K562 (cell line): ENCODE data around the gene TMEM14C. TPM values are rescaled to one million over a fixed set of nuclear protein-coding genes. Genes with fewer than 3 reads are reported as not detected.

Experiments used
- ATAC-seq: fragments of 200-7000 bp; cut with Tn5 transposase; 3 replicates; pipeline ENCODE4 v1.9.1; 2020; ENCODE audit warnings: moderate library complexity
- BruUV-seq: library from RNA; stranded (reverse); fragments of 400-500 nt; replicated peaks from 2 replicates; lab custom pipeline; 2021; lab: Mats Ljungman, UMichigan
- CTCF ChIA-PET: fragments of 300-600 bp; formaldehyde crosslinking; extraction: SDS; loops from one replicate; lab custom pipeline; 2021; ENCODE audit warnings: low intra/inter-chr PET ratio; lab: Yijun Ruan, JAX
- POLR2A ChIA-PET: fragments of 300-600, 350-650 bp; sonication (Branson Sonifier 250); formaldehyde crosslinking; extraction: SDS; loops from one replicate; lab custom pipeline; 2021; ENCODE audit warnings: antibody characterized with exemption, inconsistent platforms; lab: Yijun Ruan, JAX
- DNase-seq, 4 experiments: peaks; one replicate each; pipeline versions ENCODE4 v3.0.0 to v3.0.0-alpha.2; 2011 to 2018; ENCODE audit warnings: low spot score in 3 of 4, mixed read lengths in 3 of 4; ENCODE audit errors: extremely low read depth in 1 of 4
- FAIRE-seq: peaks from 2 replicates; lab custom pipeline; 2011; peaks lifted over from hg19 to GRCh38; lab: Jason Lieb, UNC
- H2AFZ ChIP-seq: 2 replicates; pipeline ENCODE4 v1.6.0; 2011; ENCODE audit warnings: low read depth, low read length, control low read depth, inconsistent platforms
- H3K27ac ChIP-seq: fragments of 200-600 bp; 3 replicates; pipeline ENCODE4 v1.8.0; 2011; ENCODE audit warnings: low read depth, mild to moderate bottlenecking, control low read depth, inconsistent platforms, low read length, moderate library complexity, mixed read lengths; ENCODE audit errors: extremely low read depth
- H3K27me3 ChIP-seq, 2 experiments: fragments of 300-600 bp in 1 of 2; 2 replicates in 1 of 2; 3 replicates in 1 of 2; pipeline versions ENCODE4 v1.6.0 to v1.8.0; 2011; ENCODE audit warnings: inconsistent platforms in 2 of 2, low read length in 2 of 2, mild to moderate bottlenecking in 1 of 2, mixed read lengths in 1 of 2, moderate library complexity in 1 of 2; ENCODE audit not compliant: control insufficient read depth in 2 of 2, insufficient read depth in 2 of 2
- H3K36me3 ChIP-seq: fragments of 300-600 bp; 3 replicates; pipeline ENCODE4 v1.8.0; 2011; ENCODE audit warnings: mild to moderate bottlenecking, low read length, inconsistent platforms; ENCODE audit not compliant: control insufficient read depth, insufficient read depth
- H3K4me1 ChIP-seq, 2 experiments: fragments of 200-600 bp in 1 of 2; replicated peaks in 1 of 2; 2 replicates in 1 of 2; 3 replicates in 1 of 2; pipeline versions ENCODE4 v1.5.1 to v1.8.0; 2011; ENCODE audit warnings: inconsistent platforms in 2 of 2, low read length in 2 of 2, mild to moderate bottlenecking in 1 of 2, mixed read lengths in 1 of 2, moderate library complexity in 1 of 2; ENCODE audit not compliant: control insufficient read depth in 2 of 2, insufficient read depth in 2 of 2
- H3K4me2 ChIP-seq: 2 replicates; pipeline ENCODE4 v1.6.1; 2011; ENCODE audit warnings: low read length, control low read depth, inconsistent platforms, mixed read lengths; ENCODE audit not compliant: insufficient read depth
- H3K4me3 ChIP-seq: fragments of 200-600 bp; sonication (generic), shearing (Covaris generic); 2 replicates; pipeline ENCODE4 v1.5.1; 2016; ENCODE audit warnings: control low read depth, inconsistent platforms
- H3K79me2 ChIP-seq: fragments of 200-600 bp; 3 replicates; pipeline ENCODE4 v1.8.0; 2011; ENCODE audit warnings: low read length, inconsistent platforms; ENCODE audit not compliant: control insufficient read depth, insufficient read depth
- H3K9ac ChIP-seq, 2 experiments: 2 replicates each; pipeline versions ENCODE4 v1.6.0 to v1.6.1; 2011; ENCODE audit warnings: low read depth in 2 of 2, low read length in 2 of 2, control low read depth in 1 of 2, inconsistent platforms in 1 of 2, mild to moderate bottlenecking in 1 of 2, mixed read lengths in 1 of 2; ENCODE audit not compliant: insufficient read depth in 1 of 2
- H3K9me1 ChIP-seq: one replicate; pipeline ENCODE4 v1.6.0; 2011; ENCODE audit warnings: inconsistent platforms, mild to moderate bottlenecking, low read length, moderate library complexity; ENCODE audit not compliant: control insufficient read depth, insufficient read depth
- H3K9me3 ChIP-seq: replicated peaks from 2 replicates; pipeline ENCODE4 v1.5.1; 2011; ENCODE audit warnings: low read depth, low read length, inconsistent platforms; ENCODE audit not compliant: control insufficient read depth, insufficient read depth
- H4K20me1 ChIP-seq: replicated peaks from 2 replicates; pipeline ENCODE4 v1.6.1; 2011; ENCODE audit warnings: low read length, inconsistent platforms, mixed read lengths; ENCODE audit not compliant: control insufficient read depth, insufficient read depth
- ELF4 ChIP-seq: fragments of 450-650 bp; formaldehyde crosslinking; IDR thresholded peaks from 2 replicates; pipeline ENCODE4 v1.4.0; 2022; ENCODE audit warnings: missing genetic modification characterization
- HNRNPLL ChIP-seq: fragments of 200-400 bp; formaldehyde crosslinking; IDR thresholded peaks from 2 replicates; pipeline ENCODE4 v1.6.1; 2017; ENCODE audit warnings: low read length, low read depth, mild to moderate bottlenecking; ENCODE audit not compliant: poor library complexity, severe bottlenecking
- JUN ChIP-seq, 2 experiments: sonication (generic) in 1 of 2; formaldehyde crosslinking in 1 of 2; IDR thresholded peaks; 2 replicates each; pipeline versions ENCODE4 v1.6.1 to v1.8.0; 2012 to 2022; ENCODE audit warnings: borderline replicate concordance in 2 of 2, mild to moderate bottlenecking in 2 of 2, improper control_type of control experiment in 1 of 2, low read depth in 1 of 2, low read length in 1 of 2, missing genetic modification reagents in 1 of 2
- MBD2 ChIP-seq: sonication (generic); IDR thresholded peaks from 2 replicates; pipeline ENCODE4 v1.6.1; 2016; ENCODE audit warnings: low read depth, borderline replicate concordance
- PHB ChIP-seq: fragments of 250-450 bp; sonication (Bioruptor Pico); IDR thresholded peaks from 2 replicates; pipeline ENCODE4 v1.5.0; 2021
- PRDM10 ChIP-seq: fragments of 450-650 bp; IDR thresholded peaks from 2 replicates; pipeline ENCODE4 v1.6.1; 2018; ENCODE audit not compliant: partially characterized antibody
- RFX7 ChIP-seq: fragments of 250-450 bp; sonication (Bioruptor Pico); IDR thresholded peaks from 2 replicates; pipeline ENCODE4 v1.5.1; 2021; ENCODE audit warnings: mild to moderate bottlenecking
- SAP30 ChIP-seq: fragments of 200-600 bp; sonication (generic); IDR thresholded peaks from 2 replicates; pipeline ENCODE4 v1.6.1; 2012; ENCODE audit warnings: borderline replicate concordance, low read depth, mild to moderate bottlenecking, moderate library complexity, low read length, control low read depth, inconsistent platforms; ENCODE audit not compliant: insufficient read depth, poor library complexity, severe bottlenecking
- ZNF583 ChIP-seq: fragments of 250-450 bp; sonication (Bioruptor Pico); IDR thresholded peaks from 2 replicates; pipeline ENCODE4 v1.4.0; 2020
- ZSCAN29 ChIP-seq: fragments of 450-650 bp; IDR thresholded peaks from 2 replicates; pipeline ENCODE4 v1.6.1; 2017
- in situ Hi-C: fragments of 300-500 bp; cut with MboI; formaldehyde crosslinking; loops from 4 replicates; pipeline ENCODE4 v1.15.0; 2018; ENCODE audit warnings: inconsistent platforms, mixed read lengths
- intact Hi-C: fragments of 100-400 bp; cut with micrococcal nuclease; formaldehyde crosslinking; loops from 2 replicates; pipeline ENCODE4 v1.14.2; 2022
- polyA plus RNA-seq, 8 experiments: library from polyadenylated mRNA; depleted of rRNA in 4 of 8; stranded (reverse) in 5 of 8; unstranded in 3 of 8; fragments of >200 nt; fragmentation: Nextera tagmentation in 2 of 8; fragmentation: Illumina TruSeq in 1 of 8; extraction: Ambion mirVana in 2 of 8; extraction: Trizol in 1 of 8; gene quantifications; 2 replicates each; pipeline versions ENCODE4 v1.2.1 to v1.2.3, GENCODE V29; 2011 to 2014; ENCODE audit warnings: inconsistent platforms in 1 of 8, missing spikeins in 1 of 8
- total RNA-seq, 7 experiments: library from RNA; depleted of rRNA in 6 of 7; stranded (reverse); fragments of >200 nt in 6 of 7; fragmentation: Illumina TruSeq in 2 of 7; extraction: Trizol in 2 of 7; gene quantifications; 2 replicates each; pipeline versions ENCODE4 v1.2.1 to v1.2.3, GENCODE V29; 2011 to 2021; ENCODE audit warnings: low replicate concordance in 1 of 7
- TF ChIP-seq, protein P1 (sequence below): IDR thresholded peaks from 3 replicates; pipeline ENCODE4 v1.6.1; 2011; ENCODE audit warnings: borderline replicate concordance, mild to moderate bottlenecking; ENCODE audit not compliant: insufficient read length, insufficient read depth
- TF ChIP-seq, protein P2 (sequence below): fragments of 450-650 bp; IDR thresholded peaks from 2 replicates; pipeline ENCODE4 v1.6.1; 2016

Gene TMEM14C
- total and polyA plus RNA-seq, 9 of the 15 experiments (the other 6 are each of a cell fraction or from before 2014, with no cell fraction given), result 151 to 496 (median 263) TPM

- intact Hi-C loops, result no loop called here
- ATAC-seq (peak; percentile 47), DNase-seq (no peak), FAIRE-seq (no peak)
- Histone ChIP-seq H3K4me3 (no peak overlapping the region), H3K4me1 (peaks cover 2 to 18% of the 10 kb centered on the region in 2 experiments; a peak in 3 of 5 replicates), H3K27ac (peak overlapping the region; percentile 9; the same call in 1 of the 3 replicates), H3K27me3 (no peaks in the 10 kb centered on the region), H4K20me1 (no peaks in the 10 kb centered on the region), H3K4me2 (no peak overlapping the region), H3K36me3 (no peaks in the 10 kb centered on the region), H2AFZ (peak overlapping the region; percentile 65), H3K9ac (no peak overlapping the region; a peak in 1 of 4 replicates), H3K79me2 (no peaks in the 10 kb centered on the region), H3K9me1 (no peaks in the 10 kb centered on the region), H3K9me3 (no peaks in the 10 kb centered on the region)
- CTCF ChIA-PET, result no interaction called here
- no TSS peak for BruUV-seq
- POLR2A ChIA-PET, result interaction anchor here (0.7 to 1.6 kb wide), 4 partner anchors 12 to 730 kb away, joined by 3 to 5 read pairs (median 4); partner anchors contain the start of genes C6orf52 and PAK1IP1
- in situ Hi-C loops, result no loop called here
- TF ChIP-seq JUN (IDR thresholded peaks at IDR 0.05; ENCODE audit: borderline replicate concordance, low read depth, low read length), result no peak
- no peak for TF ChIP-seq JUN (CRISPR knock-in tag; IDR thresholded peaks at IDR 0.05; ENCODE audit: borderline replicate concordance)
- TF ChIP-seq SAP30, result no peak
- no peak for TF ChIP-seq ELF4 (CRISPR knock-in tag)
- TF ChIP-seq MBD2, result no peak
- TF ChIP-seq, protein P1, sequence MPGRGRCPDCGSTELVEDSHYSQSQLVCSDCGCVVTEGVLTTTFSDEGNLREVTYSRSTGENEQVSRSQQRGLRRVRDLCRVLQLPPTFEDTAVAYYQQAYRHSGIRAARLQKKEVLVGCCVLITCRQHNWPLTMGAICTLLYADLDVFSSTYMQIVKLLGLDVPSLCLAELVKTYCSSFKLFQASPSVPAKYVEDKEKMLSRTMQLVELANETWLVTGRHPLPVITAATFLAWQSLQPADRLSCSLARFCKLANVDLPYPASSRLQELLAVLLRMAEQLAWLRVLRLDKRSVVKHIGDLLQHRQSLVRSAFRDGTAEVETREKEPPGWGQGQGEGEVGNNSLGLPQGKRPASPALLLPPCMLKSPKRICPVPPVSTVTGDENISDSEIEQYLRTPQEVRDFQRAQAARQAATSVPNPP, result no peak
- peak; percentile 6 for TF ChIP-seq PRDM10
- no peak for TF ChIP-seq RFX7 (CRISPR knock-in tag)
- TF ChIP-seq ZSCAN29, result no peak
- TF ChIP-seq PHB (CRISPR knock-in tag), result no peak
- TF ChIP-seq ZNF583 (CRISPR knock-in tag), result no peak
- TF ChIP-seq, protein P2, sequence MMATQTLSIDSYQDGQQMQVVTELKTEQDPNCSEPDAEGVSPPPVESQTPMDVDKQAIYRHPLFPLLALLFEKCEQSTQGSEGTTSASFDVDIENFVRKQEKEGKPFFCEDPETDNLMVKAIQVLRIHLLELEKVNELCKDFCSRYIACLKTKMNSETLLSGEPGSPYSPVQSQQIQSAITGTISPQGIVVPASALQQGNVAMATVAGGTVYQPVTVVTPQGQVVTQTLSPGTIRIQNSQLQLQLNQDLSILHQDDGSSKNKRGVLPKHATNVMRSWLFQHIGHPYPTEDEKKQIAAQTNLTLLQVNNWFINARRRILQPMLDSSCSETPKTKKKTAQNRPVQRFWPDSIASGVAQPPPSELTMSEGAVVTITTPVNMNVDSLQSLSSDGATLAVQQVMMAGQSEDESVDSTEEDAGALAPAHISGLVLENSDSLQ, result no peak
- TF ChIP-seq HNRNPLL, result no peak
Observed at GRCh38 chr6:10682355-10682988, 40.4 kb upstream of the TMEM14C start.
